NCI-H1048 (cell line): Measurements from ENCODE around the gene IRGQ.

Experiments
- DNase-seq: peaks from one replicate; lab custom pipeline; 2025; lab: John Stamatoyannopoulos, UW

IRGQ gene

GRCh38 chr19:43544077-43544476 lies 51.9 kb downstream of the IRGQ start:
- DNase-seq = no peak

- no peak for DNase-seq
Measured at GRCh38 chr19:43541920-43542650, 53.8 kb downstream of the IRGQ start.

GRCh38 chr19:43540381-43540780 lies 55.6 kb downstream of the IRGQ start:
- DNase-seq = no peak

- no peak for DNase-seq
Measured at GRCh38 chr19:43538922-43539321, 57.0 kb downstream of the IRGQ start.

GRCh38 chr19:43534816-43535761 lies 60.8 kb downstream of the IRGQ start:
- no peak for DNase-seq
